Smooth muscle cell (in vitro differentiated cells): Measurements from ENCODE around the gene LVRN. TPM values are rescaled to one million over a fixed set of nuclear protein-coding genes. Genes with fewer than 3 reads are reported as not detected.

Experiments
- DNase-seq: peaks from one replicate; lab custom pipeline; 2025; ENCODE audit not compliant: unreplicated experiment; lab: John Stamatoyannopoulos, UW
- H2AFZ ChIP-seq: fragments of 200-600 bp; sonication (generic); 2 replicates; pipeline ENCODE4 v1.6.0; 2016; ENCODE audit warnings: antibody characterized with exemption, low read depth, mild to moderate bottlenecking
- H3F3A ChIP-seq: fragments of 200-600 bp; sonication (generic); 2 replicates; pipeline ENCODE4 v1.6.0; 2017; ENCODE audit warnings: antibody characterized with exemption, low read depth
- H3K27ac ChIP-seq: fragments of 200-600 bp; sonication (generic); 2 replicates; pipeline ENCODE4 v1.5.1; 2016; ENCODE audit warnings: low read depth, mild to moderate bottlenecking
- H3K27me3 ChIP-seq: fragments of 200-600 bp; sonication (generic); 2 replicates; pipeline ENCODE4 v1.6.1; 2016; ENCODE audit warnings: low read depth, mild to moderate bottlenecking
- H3K36me3 ChIP-seq: fragments of 200-600 bp; sonication (generic); 2 replicates; pipeline ENCODE4 v1.5.1; 2016; ENCODE audit warnings: low read depth
- H3K4me1 ChIP-seq: fragments of 200-600 bp; sonication (generic); 2 replicates; pipeline ENCODE4 v1.5.1; 2016; ENCODE audit warnings: low read depth
- H3K4me2 ChIP-seq: fragments of 200-600 bp; sonication (generic); 2 replicates; pipeline ENCODE4 v1.6.0; 2016; ENCODE audit warnings: mild to moderate bottlenecking
- H3K4me3 ChIP-seq: fragments of 200-600 bp; sonication (generic); 2 replicates; pipeline ENCODE4 v1.5.1; 2016; ENCODE audit warnings: mild to moderate bottlenecking
- H3K79me2 ChIP-seq: fragments of 200-600 bp; sonication (generic); 2 replicates; pipeline ENCODE4 v1.6.0; 2016; ENCODE audit warnings: low read depth, mild to moderate bottlenecking
- H3K9ac ChIP-seq: fragments of 200-600 bp; sonication (generic); 2 replicates; pipeline ENCODE4 v1.6.0; 2016; ENCODE audit warnings: low read depth
- H3K9me3 ChIP-seq: fragments of 200-600 bp; sonication (generic); replicated peaks from 2 replicates; pipeline ENCODE4 v1.5.1; 2016; ENCODE audit warnings: low read depth
- H4K20me1 ChIP-seq: fragments of 200-600 bp; sonication (generic); 2 replicates; pipeline ENCODE4 v1.6.0; 2016; ENCODE audit warnings: low read depth
- CTCF ChIP-seq: fragments of 200-600 bp; sonication (generic); IDR thresholded peaks from 2 replicates; pipeline ENCODE4 v1.5.1; 2017; ENCODE audit warnings: borderline replicate concordance, mild to moderate bottlenecking, antibody characterized with exemption; ENCODE audit not compliant: insufficient read depth, poor library complexity, severe bottlenecking
- WGBS: methylation state at CpG from one replicate; pipeline ENCODE4 v1.1.7; 2016; ENCODE audit warnings: low lambda C conversion rate; 5-methylcytosine and 5-hydroxymethylcytosine counted together
- polyA plus RNA-seq: library from polyadenylated mRNA; unstranded; fragments of >200 nt; fragmentation: Nextera tagmentation; extraction: Ambion mirVana; gene quantifications from 2 replicates; pipeline ENCODE4 v1.2.1, GENCODE V29; 2016
- total RNA-seq: library from RNA; depleted of rRNA; stranded (reverse); fragments of >200 nt; gene quantifications from 2 replicates; pipeline ENCODE4 v1.2.3, GENCODE V29; 2014

The LVRN gene
- total and polyA plus RNA-seq, 2 experiments from 2014 or later, result 0.72 to 0.87 TPM

DNA sequence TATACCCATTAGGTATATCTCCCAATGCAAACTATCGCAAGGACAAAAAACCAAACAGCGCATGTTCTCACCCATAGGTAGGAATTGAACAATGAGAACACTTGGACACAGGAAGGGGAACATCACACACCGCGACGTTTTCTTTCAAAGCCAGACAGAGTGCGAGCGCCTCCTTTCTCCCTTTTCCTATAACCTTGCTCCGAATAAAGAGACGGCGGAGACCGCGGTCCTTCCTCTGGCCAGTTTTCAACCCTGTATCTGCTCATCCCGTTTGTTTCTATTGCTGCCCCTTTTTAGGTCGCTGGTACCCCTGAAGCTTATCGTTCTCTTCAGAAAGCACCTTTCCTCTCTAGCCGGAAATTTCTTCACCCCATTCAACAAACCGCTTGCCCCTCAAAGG lies 1.3 kb downstream of the LVRN start:
- WGBS, result 53% methylated on average over 17 of the region's 17 CpGs
- Histone ChIP-seq H3K27me3 (peaks cover 65% of the 10 kb centered on the region), H3K79me2 (no peaks in the 10 kb centered on the region), H3K9me3 (no peaks in the 10 kb centered on the region), H3K4me1 (no peaks in the 10 kb centered on the region), H3K4me2 (no peak overlapping the region), H4K20me1 (no peaks in the 10 kb centered on the region), H3F3A (no peaks in the 10 kb centered on the region), H3K9ac (no peak overlapping the region), H2AFZ (no peak overlapping the region), H3K27ac (no peak overlapping the region), H3K4me3 (peak overlapping the region; percentile 42), H3K36me3 (no peaks in the 10 kb centered on the region)
- TF ChIP-seq CTCF, result no peak
- no peak for DNase-seq

- Histone ChIP-seq H3K9me3 (no peaks in the 10 kb centered on the region), H3K79me2 (no peaks in the 10 kb centered on the region), H3K36me3 (no peaks in the 10 kb centered on the region), H3K4me1 (no peaks in the 10 kb centered on the region), H3K4me3 (no peak overlapping the region), H3K4me2 (no peak overlapping the region), H3F3A (no peaks in the 10 kb centered on the region), H3K27ac (no peak overlapping the region), H2AFZ (no peak overlapping the region), H3K27me3 (peaks cover 31% of the 10 kb centered on the region), H4K20me1 (no peaks in the 10 kb centered on the region), H3K9ac (no peak overlapping the region)
- DNase-seq, result no peak
- TF ChIP-seq CTCF, result no peak
- 88% methylated on average over 2 of the region's 2 CpGs for WGBS
These were observed 6.5 kb downstream of the LVRN start for GRCh38 chr5:115968770-115969169.

DNA sequence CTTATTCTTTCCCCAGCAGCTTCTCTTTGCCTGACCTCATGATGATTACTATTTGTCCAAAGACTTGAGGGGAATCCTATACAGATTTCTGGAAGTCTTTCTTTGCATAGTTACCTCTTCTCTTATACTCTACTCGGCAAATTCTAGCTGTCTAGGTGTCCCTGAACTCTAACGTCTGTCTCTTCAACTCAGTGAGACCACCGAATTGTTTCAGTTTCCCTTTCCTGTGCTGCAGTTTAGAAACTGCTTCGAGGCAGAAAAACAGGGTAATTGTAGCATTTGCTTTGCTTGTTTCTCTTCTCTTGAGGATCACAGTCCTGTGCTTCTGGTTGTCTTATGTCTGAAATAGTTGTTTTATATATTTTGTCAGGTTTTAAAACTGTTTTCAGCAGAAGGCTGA lies 14.8 kb downstream of the LVRN start:
- no peak for DNase-seq
- Histone ChIP-seq H2AFZ (no peak overlapping the region), H3K4me2 (peak overlapping the region; percentile 64), H3F3A (peaks cover 5% of the 10 kb centered on the region), H3K9me3 (no peaks in the 10 kb centered on the region), H3K4me3 (no peak overlapping the region), H3K4me1 (no peaks in the 10 kb centered on the region), H3K79me2 (no peaks in the 10 kb centered on the region), H3K36me3 (no peaks in the 10 kb centered on the region), H4K20me1 (no peaks in the 10 kb centered on the region), H3K27ac (peak overlapping the region; percentile 55), H3K9ac (no peak overlapping the region), H3K27me3 (no peaks in the 10 kb centered on the region)
- WGBS, result 80% methylated on average over 4 of the region's 4 CpGs
- no peak for TF ChIP-seq CTCF

DNA sequence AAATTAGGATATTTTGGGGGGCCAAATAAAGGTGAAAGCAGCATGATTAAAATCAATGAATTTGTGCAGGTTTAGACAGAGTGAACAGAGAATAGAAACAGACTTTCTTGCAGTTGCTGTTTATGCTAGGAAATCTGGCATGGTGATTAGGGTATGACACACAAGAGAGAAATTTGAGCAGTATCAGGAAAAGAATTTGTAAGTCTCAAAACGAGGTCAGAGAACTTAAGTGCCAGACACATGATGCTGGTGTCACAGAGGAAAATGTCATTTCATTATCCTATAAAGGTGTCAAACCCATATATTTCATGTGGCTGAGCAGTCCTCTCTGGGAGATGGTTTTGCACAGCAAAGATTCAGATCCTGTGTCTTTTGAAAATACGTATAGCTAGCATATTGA lies 15.7 kb downstream of the LVRN start:
- 7% methylated on average over 2 of the region's 2 CpGs for WGBS
- DNase-seq, result no peak

More for the DNA sequence above, 15.7 kb downstream of the LVRN start:
- H3K36me3 ChIP-seq, result no peaks in the 10 kb centered on the region
- H3K4me1 ChIP-seq, result no peaks in the 10 kb centered on the region
- H3K79me2 ChIP-seq, result no peaks in the 10 kb centered on the region
- H3K9me3 ChIP-seq, result no peaks in the 10 kb centered on the region
- TF ChIP-seq CTCF, result no peak
- no peaks in the 10 kb centered on the region for H3K27me3 ChIP-seq
- peak overlapping the region; percentile 55 for H3K27ac ChIP-seq
- peak overlapping the region; percentile 64 for H3K4me2 ChIP-seq
- H2AFZ ChIP-seq, result no peak overlapping the region
- H4K20me1 ChIP-seq, result no peaks in the 10 kb centered on the region
- H3F3A ChIP-seq, result peaks cover 5% of the 10 kb centered on the region
- no peak overlapping the region for H3K4me3 ChIP-seq
- H3K9ac ChIP-seq, result no peak overlapping the region
